Measurements from ENCODE around the gene TRMT6.

DNA sequence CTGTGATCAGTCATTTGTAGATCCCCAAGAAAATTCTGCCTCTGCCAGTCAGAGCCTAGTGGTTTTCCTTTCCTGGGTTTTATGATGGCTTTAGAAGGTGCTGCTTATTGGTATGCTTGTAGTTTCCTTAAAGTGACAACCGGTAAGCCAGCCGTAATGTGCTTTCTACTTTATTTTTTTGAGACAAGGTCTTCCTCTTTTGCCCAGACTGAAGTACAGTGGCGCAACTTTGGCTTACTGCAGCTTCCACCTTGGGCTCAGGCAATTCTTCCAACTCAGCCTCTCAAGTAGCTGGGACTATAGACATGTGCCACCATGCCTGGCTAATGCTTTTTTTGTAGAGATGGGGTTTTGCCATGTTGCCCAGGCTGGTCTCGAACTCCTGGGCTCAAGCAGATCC is 23.6 kb upstream of the TRMT6 start:
- TF ChIP-seq, protein P1, sequence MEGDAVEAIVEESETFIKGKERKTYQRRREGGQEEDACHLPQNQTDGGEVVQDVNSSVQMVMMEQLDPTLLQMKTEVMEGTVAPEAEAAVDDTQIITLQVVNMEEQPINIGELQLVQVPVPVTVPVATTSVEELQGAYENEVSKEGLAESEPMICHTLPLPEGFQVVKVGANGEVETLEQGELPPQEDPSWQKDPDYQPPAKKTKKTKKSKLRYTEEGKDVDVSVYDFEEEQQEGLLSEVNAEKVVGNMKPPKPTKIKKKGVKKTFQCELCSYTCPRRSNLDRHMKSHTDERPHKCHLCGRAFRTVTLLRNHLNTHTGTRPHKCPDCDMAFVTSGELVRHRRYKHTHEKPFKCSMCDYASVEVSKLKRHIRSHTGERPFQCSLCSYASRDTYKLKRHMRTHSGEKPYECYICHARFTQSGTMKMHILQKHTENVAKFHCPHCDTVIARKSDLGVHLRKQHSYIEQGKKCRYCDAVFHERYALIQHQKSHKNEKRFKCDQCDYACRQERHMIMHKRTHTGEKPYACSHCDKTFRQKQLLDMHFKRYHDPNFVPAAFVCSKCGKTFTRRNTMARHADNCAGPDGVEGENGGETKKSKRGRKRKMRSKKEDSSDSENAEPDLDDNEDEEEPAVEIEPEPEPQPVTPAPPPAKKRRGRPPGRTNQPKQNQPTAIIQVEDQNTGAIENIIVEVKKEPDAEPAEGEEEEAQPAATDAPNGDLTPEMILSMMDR (IDR thresholded peaks at IDR 0.05): no peak
- TF ChIP-seq EP300 (IDR thresholded peaks at IDR 0.05): no peak
